ENCODE results near the gene PARVA. TPM values are rescaled to one million over a fixed set of nuclear protein-coding genes. Genes with fewer than 3 reads are reported as not detected.
"Not testable (repeated sequence)": the region's sequence is repeated elsewhere in the genome, so short reads cannot be mapped to it uniquely, and the experiment has no call there.

The PARVA gene
- total and polyA plus RNA-seq, 2 of the 8 experiments (the other 6 are each of a cell fraction or from before 2014, with no cell fraction given), result 3.1 to 13.5 TPM

- no peak for TF ChIP-seq BRCA1 (IDR thresholded peaks at IDR 0.05; ENCODE audit: low read depth, low read length)
- no peak for TF ChIP-seq POLR2AphosphoS5 (IDR thresholded peaks at IDR 0.05; ENCODE audit: low read depth, low read length)
Measured at GRCh38 chr11:12520054-12520453, 142.7 kb downstream of the PARVA start (continued).

GRCh38 chr11:12520576-12520975 lies 143.2 kb downstream of the PARVA start:
- H3K14ac ChIP-seq (ENCODE audit: insufficient read length); H3K9me3 ChIP-seq (ENCODE audit: insufficient read depth in 2 of 2, low read depth in 1 of 2, low read length in 1 of 2); H2BK120ac ChIP-seq (replicated peaks; ENCODE audit: low read depth, low read length); DNase-seq (ENCODE audit: low read depth in 1 of 2, low spot score in 2 of 2); H4K20me1 ChIP-seq (replicated peaks in 1 of 2; ENCODE audit: control insufficient read depth in 1 of 2, insufficient read depth in 2 of 2, low read length in 2 of 2); H3K4me1 ChIP-seq (replicated peaks in 1 of 4; ENCODE audit: control insufficient read depth in 3 of 4, insufficient read depth in 4 of 4, low read length in 3 of 4); H3K9ac ChIP-seq (replicated peaks in 1 of 4; ENCODE audit: extremely low read depth in 1 of 4, low read depth in 3 of 4, low read length in 3 of 4); H3K36me3 ChIP-seq (ENCODE audit: control insufficient read depth in 2 of 4, insufficient read depth in 4 of 4, low read length in 3 of 4); H2BK5ac ChIP-seq (ENCODE audit: low read depth, low read length); H3K4ac ChIP-seq (replicated peaks; ENCODE audit: insufficient read length, low read depth, low read length); H4K91ac ChIP-seq (replicated peaks; ENCODE audit: insufficient read length, low read length); CTCF ChIA-PET (ENCODE audit: partially characterized antibody); H3K79me2 ChIP-seq (ENCODE audit: control insufficient read depth in 1 of 2, insufficient read depth in 2 of 2, low read length in 2 of 2); H3K27me3 ChIP-seq (replicated peaks in 1 of 4; ENCODE audit: control insufficient read depth in 3 of 4, extremely low read depth in 1 of 4, insufficient read depth in 3 of 4, low read length in 3 of 4); H4K5ac ChIP-seq (ENCODE audit: insufficient read length, low read depth, low read length); H3K27ac ChIP-seq (ENCODE audit: low read depth, low read length); H3K23ac ChIP-seq (ENCODE audit: insufficient read length); H2BK20ac ChIP-seq (ENCODE audit: low read length); H2BK12ac ChIP-seq (ENCODE audit: low read depth, low read length); H3K4me2 ChIP-seq (ENCODE audit: insufficient read depth in 1 of 2, low read depth in 2 of 2, low read length in 2 of 2); FAIRE-seq; POLR2A ChIA-PET (ENCODE audit: partially characterized antibody); H3K4me3 ChIP-seq (ENCODE audit: extremely low read depth in 1 of 4, insufficient read depth in 2 of 4, low read depth in 3 of 4, low read length in 4 of 4); H3K23me2 ChIP-seq (ENCODE audit: low read depth, low read length); H3K79me1 ChIP-seq (ENCODE audit: low read depth, low read length); H2BK15ac ChIP-seq (ENCODE audit: low read length); H3K56ac ChIP-seq (replicated peaks; ENCODE audit: insufficient read length, low read depth, low read length); H3K18ac ChIP-seq (ENCODE audit: extremely low read depth, low read length); H4K8ac ChIP-seq (ENCODE audit: extremely low read depth, insufficient read depth, low read length); H2AK5ac ChIP-seq (ENCODE audit: low read depth, low read length); H2AFZ ChIP-seq (ENCODE audit: low read length): not testable (repeated sequence)
- 93% methylated on average over 6 of the region's 6 CpGs; no CpG with 5 or more reads in 1 of the 2 experiments for WGBS, 2 experiments (ENCODE audit: extremely low coverage in 1 of 2, insufficient coverage in 1 of 2, insufficient read length in 1 of 2, insufficient replicate concordance in 2 of 2, low coverage in 1 of 2, low lambda C conversion rate in 2 of 2, missing lambda C conversion rate in 1 of 2)

Measured in H1 (cell line).